ENCODE data around the gene RRH.

DNA sequence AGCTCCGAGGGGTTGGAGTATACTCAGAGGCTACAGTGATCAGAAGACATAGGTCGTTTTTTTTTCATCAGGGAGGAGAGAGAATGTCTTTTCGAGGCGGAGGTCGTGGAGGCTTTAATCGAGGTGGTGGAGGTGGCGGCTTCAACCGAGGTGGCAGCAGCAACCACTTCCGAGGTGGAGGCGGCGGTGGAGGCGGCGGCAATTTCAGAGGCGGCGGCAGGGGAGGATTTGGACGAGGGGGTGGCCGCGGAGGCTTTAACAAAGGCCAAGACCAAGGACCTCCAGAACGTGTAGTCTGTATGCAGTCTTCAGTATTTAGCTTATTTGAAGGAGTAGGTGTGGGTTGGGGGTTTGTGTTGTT lies 11.7 kb upstream of the RRH start:
- no peak for TF ChIP-seq CTCF (IDR thresholded peaks at IDR 0.05)
- TF ChIP-seq POLR2A (IDR thresholded peaks at IDR 0.05), result no peak
